ENCODE data around the gene RDX.
"Not testable (repeated sequence)": the region's sequence is repeated elsewhere in the genome, so short reads cannot be mapped to it uniquely, and the experiment has no call there.

Gene RDX

DNA sequence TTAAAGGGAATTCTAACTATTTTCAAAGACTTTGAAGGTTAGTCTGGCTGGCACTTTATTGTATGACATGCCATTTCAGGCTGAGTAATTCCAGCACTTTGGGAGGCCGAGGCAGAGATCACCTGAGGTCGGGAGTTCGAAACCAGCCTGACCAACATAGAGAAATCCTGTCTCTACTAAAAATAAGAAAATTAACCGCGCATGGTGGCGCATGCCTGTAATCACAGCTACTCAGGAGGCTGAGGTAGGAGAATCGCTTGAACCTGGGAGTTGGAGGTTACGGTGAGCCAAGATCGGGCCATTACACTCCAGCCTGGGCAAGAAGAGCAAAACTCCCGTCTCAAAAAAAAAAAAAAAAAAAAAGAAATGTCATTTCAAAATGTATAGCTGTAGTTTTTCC lies 95.6 kb downstream of the RDX start:
- no peak for DNase-seq (ENCODE audit: low read depth in 1 of 2, low spot score in 1 of 2)

DNA sequence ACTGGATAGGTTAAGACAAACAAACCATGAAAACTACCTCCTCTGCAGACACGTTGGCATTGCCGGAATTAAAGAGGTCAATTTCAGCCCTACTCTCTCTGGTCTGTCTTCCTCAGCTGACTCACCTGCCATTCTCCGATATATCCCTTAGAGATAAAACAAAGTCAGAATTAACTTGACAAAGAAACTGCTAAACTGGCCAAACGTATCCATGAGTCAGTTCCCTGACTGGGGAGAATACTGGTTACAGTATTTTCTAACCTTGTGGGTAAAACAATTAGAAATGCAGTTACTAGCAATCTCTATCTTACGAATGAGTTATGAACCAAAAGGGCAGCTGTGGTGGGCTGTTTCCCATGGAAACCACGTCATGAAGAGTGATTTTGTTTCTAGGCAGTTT lies 96.2 kb downstream of the RDX start:
- no peak for DNase-seq (ENCODE audit: low read depth in 1 of 2, low spot score in 1 of 2)

DNA sequence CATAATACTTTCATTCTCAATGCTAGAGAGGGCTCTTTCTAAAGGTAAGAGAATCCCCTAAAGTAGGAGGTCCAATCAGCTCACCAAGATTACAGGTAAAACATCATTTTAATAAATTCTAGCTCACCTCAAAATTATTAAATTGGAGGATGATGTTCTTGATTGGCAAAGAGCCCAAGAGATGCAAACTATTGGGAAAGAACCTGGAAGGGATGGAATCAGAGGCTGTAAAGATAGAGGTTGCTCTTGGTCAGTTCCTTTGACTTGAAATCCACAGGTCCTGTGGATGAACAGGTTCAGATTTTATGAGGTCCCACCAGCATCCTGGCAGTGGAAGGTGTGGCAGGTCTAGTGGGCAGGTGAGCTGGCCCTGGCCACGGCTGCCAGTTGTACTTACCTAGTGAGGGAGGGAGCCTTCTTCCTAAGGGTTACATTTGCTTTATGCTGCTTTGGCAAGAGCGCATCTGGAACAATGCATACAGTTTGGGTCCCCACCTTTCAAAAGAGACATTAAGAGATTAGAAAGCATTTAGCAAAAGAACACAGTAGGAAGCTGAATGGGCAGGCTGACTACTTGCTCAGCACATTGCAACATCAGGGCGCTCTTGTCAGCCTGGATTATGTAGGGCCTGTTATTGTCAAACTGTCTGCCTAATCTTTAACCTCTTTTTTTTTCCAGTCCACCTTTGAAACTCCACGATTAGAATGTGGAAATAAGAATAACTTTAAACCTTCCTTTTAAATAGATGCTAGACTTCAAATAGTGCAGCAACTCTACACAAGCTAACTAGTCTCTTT lies 97.0 kb downstream of the RDX start:
- DNase-seq (ENCODE audit: low read depth in 1 of 2, low spot score in 1 of 2): no peak

DNA sequence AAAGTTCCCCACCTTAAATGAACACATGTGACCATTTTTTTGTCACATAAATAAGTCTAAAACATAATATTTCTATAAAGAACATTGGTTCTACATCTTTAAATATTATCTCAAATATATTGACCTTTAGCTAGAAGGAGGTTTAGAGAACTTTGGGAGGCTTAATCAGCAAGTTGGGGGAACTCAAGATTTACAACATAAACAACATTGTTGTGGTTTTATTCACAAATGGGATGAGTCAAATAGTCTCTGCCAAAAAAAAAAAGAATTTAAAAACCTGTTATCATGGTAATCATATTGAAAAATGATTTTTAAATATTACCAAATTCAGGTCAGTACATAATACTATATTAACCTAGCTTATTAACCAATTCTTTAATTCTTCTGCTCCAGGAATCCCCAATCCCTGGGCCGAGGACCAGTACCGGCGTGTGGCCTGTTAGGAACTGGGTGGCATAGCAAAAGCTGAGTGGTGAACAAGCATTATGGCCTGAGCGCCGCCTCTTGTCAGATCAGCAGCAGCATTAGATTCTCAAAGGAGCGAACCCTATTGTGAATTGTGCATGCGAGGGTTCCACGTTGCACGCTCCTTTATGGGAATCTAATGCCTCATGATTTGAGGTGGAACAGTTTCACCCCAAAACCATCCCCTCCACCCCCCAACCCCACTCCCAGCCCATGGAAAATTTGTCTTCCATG lies 98.2 kb downstream of the RDX start:
- no peak for DNase-seq (ENCODE audit: low read depth in 1 of 2, low spot score in 1 of 2)

DNA sequence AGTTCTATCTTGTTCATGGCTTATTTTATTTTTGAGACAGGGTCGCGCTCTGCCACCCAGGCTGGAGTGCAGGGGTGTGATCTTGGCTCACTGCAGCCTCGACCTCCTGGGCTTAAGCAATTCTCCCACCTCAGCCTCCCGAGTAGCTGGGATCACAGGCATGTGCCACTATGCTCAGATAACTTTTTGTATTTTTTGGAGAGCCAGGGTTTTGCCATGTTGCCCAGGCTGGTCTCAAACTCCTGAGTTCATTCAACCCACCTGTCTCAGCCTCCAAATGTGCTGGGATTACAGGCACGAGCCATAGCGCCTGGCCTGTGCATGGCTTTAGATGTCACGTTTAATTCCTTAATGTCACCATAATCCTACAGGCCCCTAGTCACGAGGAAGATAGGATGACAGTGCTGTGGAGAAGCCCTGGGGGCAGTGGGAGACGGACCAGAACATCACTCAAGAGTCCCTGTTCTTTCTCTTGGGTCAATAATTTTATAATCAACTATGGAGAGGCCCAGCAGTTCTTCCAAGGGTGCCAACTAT lies 99.5 kb downstream of the RDX start:
- DNase-seq (ENCODE audit: low read depth in 1 of 2, low spot score in 1 of 2): no peak

DNA sequence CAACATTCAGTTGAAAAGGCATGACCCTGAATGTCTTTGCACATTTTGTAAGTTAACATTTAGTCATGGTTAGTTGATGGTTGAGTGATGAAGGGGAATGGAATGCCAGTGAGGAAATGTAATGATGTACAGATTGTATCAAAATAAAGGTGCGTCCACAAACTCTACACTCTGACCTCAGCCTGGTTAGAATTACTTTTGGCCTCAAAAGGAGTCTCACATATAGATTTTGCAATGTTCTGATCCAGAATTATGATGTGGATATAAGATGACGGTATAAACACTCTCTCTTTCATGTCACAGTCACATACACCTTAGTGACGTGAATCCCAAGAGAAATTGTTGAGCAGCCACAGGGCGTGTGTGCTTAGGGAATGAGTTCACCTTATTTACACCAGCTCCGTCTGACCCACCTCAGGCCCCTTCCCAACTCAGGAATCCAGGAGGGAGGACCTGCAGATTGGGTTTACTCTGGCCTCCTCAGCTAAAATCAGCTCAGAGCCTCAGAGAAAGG lies 100.1 kb downstream of the RDX start:
- DNase-seq (ENCODE audit: low read depth in 1 of 2, low spot score in 1 of 2): no peak

DNA sequence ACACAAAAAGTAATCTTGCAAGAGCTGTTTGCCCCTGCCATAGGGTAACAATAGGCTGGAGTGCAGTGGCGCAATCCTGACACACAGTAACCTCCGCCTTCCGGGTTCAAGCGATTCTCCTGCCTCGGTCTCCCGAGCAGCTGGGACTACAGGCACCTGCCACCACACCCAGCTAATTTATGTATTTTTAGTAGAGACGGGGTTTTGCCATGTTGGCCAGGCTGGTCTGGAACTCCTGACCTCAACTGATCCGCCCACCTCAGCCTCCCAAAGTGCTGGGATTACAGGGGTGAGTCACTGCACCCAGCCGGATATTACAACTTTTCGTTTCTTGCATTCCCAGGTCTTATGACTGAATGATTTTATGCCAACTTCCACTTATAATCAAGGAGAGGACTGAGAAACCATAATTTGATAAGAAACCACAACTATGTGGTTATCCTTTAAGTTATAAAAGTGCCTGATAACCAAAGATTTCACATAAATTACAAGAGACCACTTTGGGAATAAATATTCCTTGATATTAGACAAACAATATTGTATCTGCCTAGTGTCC lies 102.1 kb downstream of the RDX start:
- DNase-seq (ENCODE audit: low read depth in 1 of 2, low spot score in 1 of 2): not testable (repeated sequence)

DNA sequence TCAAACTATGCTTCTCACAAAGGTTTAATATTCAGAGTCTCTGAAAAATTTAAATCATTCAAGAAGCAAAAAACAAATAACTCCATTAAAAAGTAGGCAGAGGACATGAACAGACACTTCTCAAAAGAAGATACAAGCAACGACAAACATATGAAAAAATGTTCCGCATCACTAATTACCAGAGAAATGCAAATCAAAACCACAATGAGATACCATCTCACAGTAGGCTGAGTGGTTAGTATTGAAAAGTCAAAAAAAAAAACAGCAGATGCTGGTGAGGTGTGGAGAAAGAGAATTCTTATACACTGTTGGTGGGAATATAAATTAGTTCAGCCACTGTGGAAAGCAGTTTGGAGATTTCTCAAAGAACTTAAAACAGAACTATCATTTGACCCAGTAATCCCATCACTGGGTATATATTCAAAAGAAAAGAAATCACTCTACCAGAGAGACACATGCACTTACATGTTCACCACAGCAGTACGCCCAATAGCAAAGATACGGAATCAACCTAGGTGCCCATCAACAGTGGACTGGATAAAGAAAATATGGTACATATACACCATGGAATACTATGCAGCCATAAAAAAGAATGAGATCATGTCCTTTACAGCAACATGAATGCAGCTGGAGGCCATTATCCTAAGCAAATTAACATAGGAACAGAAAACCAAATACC lies 103.7 kb downstream of the RDX start:
- DNase-seq (ENCODE audit: low read depth in 1 of 2, low spot score in 1 of 2): not testable (repeated sequence)

DNA sequence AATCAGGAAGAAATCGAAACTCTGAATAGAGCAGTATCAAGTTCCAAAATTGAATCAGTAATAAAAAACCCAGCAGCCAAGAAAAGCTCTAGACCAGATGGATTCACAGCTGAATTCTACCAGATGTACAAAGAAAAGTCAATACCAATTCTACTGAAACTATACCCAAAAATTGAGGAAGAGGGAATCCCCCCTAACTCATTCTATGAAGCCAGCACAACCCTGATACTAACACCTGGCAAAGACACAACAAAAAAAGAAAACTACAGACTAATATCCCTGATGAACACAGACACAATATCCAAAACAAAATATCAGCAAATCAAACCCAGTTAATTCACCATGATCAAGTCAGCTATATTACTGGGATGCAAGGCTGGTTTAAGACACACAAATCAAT lies 105.5 kb downstream of the RDX start:
- DNase-seq (ENCODE audit: low read depth in 1 of 2, low spot score in 1 of 2): no peak

DNA sequence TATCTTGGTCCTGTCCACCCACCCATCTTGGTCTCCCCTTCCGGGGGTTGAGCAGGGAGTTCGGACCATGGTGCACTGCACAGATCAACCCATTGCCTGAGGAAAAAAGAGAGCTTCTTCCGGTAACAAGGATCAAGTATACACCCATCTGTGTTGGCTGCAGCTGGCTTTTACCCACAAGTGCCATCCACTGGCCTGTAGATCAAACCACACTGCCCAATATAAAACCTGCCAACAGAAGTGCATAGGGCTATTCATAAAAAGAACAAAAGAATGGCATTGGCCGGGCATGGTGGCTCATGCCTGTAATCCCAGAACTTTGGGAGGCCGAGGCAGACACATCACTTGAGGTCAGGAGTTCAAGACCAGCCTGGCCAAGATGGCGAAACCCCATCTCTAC lies 108.7 kb downstream of the RDX start:
- DNase-seq (ENCODE audit: low read depth in 1 of 2, low spot score in 1 of 2): no peak

DNA sequence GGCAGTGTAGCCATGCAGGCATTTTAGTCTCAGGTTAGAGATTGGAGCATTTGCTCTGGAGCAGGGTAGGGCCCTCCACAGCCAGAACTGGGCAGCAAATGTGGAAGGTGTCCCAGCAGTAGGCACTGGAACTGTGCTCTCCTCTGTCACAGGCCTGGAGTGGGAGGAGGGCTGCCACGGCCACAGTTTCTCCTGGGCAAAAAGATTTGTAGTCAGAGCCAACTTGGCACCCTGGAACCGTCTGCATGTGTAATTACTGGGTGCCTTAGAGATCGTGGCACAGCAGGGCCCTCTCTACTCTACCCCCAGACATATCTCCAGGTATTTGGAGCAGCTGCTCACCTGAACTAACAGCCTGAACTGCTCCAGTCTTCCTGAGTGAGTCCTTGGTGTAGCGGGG lies 109.5 kb downstream of the RDX start:
- DNase-seq (ENCODE audit: low read depth in 1 of 2, low spot score in 1 of 2): no peak

DNA sequence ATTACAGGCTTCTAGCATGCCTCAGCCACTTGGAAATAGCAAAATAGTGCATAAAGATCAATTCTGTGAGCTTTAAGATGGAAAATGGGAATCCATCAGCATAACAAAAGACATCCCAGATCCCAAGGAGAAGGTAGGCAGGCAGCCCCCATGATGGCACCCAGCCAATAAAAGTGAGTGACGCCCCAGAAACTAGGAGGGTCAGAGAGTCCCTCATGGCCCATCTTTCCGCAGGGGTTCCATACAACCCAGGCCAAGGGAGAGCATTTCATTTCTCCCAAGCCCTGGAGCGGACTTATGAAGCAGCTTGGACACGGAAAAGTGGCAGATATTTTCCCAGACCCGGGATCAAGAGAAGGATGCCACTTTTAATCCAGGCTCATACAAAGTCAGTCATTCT lies 110.0 kb downstream of the RDX start:
- DNase-seq (ENCODE audit: low read depth in 1 of 2, low spot score in 1 of 2): no peak

DNA sequence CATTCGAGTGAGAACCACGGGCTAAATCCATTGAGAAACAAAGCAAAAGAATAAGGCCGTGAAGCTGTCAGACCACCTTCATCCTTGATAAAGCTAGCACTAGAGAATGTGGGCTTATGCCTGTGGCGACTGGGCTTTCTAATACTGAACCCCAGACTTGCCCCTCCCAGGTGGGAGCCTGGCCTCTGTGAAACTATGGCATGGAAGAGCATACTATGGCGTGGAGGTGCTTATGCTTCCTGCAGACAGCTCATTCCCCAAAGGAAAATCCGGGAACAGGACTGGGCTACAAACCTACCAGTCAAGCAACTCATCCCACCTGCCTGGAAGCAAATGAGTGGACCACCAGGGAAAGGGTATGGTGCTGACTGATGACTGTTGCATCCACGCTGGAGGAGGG lies 110.8 kb downstream of the RDX start:
- DNase-seq (ENCODE audit: low read depth in 1 of 2, low spot score in 1 of 2): no peak

DNA sequence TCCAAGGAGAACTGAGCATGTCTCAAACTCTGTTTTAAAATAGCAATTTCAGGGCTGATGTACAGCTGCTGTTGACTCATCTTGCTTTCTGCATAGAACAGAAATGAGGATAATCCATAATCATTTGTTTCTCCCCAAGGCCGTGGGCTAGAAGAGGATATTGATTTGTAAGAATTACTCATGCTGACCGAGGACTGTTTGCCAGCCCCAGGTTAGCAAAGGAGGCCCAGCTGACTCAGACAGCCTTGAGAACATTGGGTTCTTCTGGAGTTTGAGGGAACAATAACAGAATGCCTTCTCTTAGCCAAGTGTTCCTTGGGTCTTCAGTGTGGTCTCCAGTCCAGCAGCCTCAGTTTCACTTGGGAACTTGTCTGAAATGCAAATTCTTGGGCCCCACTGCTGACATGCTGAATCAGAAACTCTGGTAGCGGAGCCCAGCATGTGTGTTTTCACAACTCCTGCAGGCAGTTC lies 111.3 kb downstream of the RDX start:
- DNase-seq (ENCODE audit: low read depth in 1 of 2, low spot score in 1 of 2): no peak

DNA sequence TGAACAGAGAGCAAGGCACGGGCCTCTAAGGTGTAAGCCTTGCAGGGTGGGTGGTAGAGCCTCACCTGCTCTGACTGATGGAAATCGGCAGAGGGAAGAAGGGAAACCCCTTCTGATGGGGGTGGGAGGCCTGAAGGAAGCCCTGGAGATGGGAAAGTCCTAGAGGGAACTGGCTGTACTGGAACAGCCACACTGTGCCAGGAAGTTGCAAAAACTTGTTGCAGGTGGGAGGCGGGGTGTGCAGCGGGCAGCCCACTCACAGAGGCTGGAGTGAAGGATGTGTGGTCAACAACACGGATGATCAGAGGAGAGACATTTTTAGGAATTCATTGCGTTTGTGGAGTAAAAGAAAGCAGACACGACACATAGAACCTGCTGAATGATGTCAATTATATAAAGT lies 112.0 kb downstream of the RDX start:
- no peak for DNase-seq (ENCODE audit: low read depth in 1 of 2, low spot score in 1 of 2)

DNA sequence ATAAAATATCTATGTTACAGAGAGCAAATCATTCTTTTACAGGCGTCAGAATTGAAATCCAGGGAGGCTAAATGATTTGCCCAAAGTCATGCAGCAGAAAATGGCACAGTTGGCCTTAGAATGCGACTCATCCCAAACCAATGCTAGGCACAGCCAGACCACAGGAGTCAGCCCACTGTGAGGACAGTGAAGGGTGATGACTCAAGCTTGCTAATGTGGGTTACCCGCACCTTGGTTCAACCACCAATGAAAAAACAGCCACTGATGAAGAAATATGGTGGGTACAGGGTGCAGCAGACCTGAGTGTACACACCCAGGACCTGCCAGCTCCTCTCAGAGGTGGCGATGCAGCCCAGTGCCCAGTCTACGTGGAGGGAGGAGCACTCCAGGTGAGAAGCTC lies 113.5 kb downstream of the RDX start:
- no peak for DNase-seq (ENCODE audit: low read depth in 1 of 2, low spot score in 1 of 2)

DNA sequence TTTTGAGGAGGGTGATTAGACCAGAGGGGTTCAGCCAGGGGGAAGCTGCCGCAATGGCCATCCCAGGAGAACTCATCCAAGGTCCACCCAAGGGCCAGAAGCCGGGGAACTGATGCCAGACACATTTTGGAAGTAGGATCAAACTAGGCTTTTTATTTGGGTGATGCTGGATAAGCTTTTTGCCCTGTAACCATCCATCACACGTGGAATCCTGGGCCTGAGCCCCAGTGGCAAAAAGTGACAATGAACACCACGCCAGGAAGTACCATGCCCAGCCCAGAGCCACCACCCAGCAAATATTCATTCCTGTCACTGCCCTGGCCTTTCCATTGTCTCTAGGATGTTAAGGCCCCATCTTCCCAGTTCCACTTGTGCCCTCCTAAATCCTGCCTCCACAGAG lies 117.3 kb downstream of the RDX start:
- DNase-seq (ENCODE audit: low read depth in 1 of 2, low spot score in 1 of 2): no peak

DNA sequence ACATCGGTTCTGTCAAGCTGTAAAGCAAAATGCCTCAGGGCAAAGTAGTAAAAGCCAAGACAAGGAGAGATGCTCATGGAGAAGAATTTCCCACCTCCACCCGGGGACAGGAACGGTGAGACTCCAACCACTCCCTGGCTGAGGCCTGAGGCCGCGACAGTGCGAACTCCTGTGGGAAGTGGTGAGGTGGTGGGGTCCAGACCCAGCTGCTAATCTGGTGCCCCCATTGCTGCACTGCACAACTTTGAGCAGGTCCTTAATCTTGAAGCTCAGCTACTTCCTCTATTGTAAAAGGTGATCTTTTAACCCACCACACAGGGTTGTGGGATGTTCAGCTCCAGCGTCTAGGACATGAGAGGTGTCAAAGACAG lies 119.3 kb downstream of the RDX start:
- DNase-seq (ENCODE audit: low read depth in 1 of 2, low spot score in 1 of 2): no peak

DNA sequence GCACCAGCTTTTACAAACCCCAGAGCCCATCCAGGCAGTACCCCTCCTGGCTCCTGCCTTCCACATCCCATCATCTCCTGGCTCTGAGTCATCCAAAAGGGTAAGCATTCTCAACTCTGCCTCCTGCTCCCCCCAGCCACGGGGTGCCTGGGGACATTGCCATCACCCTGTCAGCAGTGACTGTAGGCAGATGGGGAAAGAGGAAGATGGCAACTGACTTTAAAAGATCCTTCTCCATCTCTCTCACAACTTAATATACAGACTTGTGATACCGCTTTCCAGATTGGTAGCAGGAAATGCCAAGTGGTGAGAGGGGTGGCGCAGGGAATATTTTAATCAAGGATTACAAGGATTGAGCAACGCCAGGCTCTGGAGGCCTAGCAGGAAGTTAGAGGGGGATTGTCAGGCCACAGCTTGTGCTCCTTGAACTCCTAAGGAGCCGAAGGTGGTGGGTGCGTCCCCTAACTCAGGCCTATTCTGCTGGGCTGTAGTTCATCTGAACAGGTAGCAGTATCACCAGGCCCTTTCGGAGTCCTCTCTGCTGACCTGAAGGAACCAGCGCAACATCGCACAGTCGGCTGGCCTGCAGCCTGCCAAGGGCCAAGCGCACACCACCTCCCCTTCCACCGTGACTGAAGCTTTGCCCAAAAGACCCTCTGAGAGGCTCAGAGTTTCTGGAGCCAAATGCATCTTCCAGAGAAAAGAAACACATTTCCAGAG lies 119.9 kb downstream of the RDX start:
- DNase-seq (ENCODE audit: low read depth in 1 of 2, low spot score in 1 of 2): no peak

DNA sequence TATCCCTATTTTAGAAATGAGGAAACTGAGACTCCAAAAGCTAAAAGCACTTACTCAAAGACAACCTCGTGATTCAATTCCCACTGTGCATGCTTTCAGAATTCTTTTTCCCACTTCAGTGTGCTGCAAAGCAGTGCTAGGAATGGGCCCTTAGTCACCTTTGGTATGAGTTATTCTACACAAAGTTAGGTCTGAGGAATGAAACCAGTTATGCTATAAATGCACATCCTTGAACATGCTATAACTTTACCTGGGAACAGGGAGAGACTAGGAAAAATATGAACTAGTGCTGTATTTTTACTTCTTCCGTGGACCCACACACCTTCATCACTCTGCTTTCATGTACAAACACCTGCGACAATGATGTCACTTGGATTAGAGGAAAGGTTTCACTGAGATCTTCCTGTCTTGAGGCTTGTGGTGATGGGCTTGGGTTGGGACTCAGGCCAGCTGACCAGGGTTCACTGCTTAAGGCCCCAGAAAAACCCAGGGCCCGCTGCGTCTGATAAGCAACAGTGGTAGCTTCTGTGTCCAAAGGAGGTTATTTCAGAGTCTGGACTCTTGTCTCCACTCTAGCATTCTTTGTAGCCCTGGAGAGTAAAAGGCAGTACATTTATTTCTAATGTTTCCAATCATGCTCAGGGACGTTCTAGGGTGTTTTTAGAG lies 121.6 kb downstream of the RDX start:
- no peak for DNase-seq (ENCODE audit: low read depth in 1 of 2, low spot score in 1 of 2)

Measured in activated T-helper 1 cell treated with anti-CD3 and anti-CD28 coated beads, Interleukin-2, amount 50 U/mL, for 16 hours (primary cell).